GM18907 (cell line): ENCODE measurements around the gene ZNF586.
"Not testable (repeated sequence)": the region's sequence is repeated elsewhere in the genome, so short reads cannot be mapped to it uniquely, and the experiment has no call there.

Source experiments
- ATAC-seq: cut with Tn5 transposase; IDR thresholded peaks from one replicate; pipeline ENCODE4 v1.9.1; 2021; ENCODE audit warnings: mild to moderate bottlenecking, moderate library complexity; ENCODE audit not compliant: unreplicated experiment

ZNF586 gene

DNA sequence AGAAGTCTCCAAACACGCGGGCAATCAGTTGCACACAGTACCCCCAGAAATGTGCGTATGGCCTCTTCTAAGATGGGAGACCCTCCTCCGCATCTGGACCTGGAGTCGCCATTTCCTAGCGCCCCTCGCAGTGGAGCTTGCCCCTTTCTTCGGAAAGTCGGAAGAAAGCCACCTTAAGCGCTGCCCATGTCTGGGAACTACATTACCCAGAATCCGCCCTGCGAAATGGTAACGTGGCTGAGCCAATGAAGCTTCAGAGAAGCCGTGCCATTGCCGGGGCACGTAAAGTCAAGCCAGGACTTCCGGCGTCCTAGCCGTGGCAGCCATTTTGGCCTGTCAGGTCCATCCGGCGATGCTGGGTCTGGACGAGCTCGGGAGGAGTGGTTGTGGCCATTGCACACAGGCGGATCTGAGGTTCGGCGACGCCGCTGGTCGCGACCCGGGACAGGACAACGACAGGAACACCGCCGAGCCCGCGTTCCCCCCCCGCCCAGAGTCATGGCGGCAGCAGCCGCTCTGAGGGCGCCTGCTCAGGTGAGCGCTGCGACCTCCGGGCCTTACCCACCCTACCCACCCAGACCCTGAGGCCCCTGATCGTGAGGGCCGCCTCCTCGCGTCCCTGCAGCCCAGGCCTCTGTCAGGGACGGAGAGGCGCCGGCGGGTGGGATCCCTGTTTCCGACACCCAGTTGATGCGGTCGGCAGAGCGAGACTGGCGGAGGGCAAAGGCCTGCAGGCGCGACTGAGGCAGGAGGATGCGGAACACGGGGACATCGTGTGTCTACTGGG, at the start of gene ZNF586:
ZNF586 (plus strand) TSS at position 332 of the 787 bp plus-strand sequence; CDS start at position 499, 167 bp downstream.
- ATAC-seq = peak; percentile 97

DNA sequence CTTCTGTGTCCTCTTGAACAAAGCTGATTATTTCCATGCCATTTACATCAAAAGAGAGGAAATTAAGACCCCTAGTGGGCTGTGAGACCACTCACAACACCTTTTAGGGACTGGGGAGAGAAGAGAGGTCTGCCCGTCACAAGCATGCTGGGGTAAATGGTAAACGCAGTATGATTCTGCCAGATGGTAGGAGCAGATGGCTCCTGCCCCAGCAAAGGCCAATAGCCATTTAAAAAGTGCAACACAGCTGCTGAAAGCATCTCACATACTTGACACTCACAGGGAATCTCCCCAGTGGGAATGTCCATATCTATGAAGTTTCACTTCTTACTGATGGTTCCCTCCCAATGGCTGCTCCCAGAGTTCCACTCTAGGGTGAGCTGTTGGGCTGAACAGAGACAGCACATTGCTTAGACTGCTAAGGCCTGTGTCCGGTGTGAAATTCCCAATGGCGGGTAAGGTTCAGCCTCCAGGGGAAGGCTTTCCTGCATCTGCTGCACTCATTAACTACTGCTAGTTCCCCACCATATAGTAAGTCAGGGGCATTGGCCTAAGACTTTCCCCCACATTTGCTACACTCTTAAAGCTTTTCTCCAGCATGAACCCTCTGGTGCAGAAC, 49.5 kb upstream of the ZNF586 start:
- ATAC-seq = no peak

DNA sequence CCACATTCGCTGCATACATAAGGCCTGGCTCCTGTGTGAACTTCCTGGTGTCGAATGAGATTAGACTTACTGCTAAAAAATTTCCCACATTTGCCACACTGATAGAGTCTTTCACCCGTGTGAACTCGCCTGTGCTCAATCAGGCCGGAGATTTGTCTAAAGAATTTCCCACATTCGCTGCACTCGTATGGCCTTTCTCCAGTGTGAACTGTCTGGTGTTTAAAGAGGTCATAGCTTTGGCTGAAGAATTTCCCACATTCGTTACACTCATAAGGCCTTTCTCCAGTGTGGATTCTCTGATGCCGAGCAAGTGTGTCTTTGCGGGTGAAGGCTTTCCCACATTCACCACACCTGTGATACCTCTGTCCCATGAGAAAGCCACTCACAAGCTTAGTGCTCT, 48.6 kb upstream of the ZNF586 start:
- ATAC-seq = no peak

DNA sequence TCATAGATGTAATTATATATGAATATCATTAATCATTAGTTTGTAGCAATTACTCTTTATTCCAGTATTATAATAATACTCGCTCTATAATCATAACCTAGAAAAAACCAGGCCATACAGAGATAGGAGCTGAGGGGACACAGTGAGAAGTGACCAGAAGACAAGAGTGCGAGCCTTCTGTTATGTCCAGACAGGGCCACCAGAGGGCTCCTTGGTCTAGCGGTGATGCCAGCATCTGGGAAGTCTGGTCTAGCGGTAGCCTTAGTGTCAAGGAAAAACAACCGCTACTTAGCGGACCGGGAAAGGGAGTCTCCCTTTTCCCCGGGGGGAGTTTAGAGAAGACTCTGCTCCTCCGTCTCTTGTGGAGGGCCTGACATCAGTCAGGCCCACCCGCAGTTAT, 31.2 kb upstream of the ZNF586 start:
- not testable (repeated sequence) for ATAC-seq

DNA sequence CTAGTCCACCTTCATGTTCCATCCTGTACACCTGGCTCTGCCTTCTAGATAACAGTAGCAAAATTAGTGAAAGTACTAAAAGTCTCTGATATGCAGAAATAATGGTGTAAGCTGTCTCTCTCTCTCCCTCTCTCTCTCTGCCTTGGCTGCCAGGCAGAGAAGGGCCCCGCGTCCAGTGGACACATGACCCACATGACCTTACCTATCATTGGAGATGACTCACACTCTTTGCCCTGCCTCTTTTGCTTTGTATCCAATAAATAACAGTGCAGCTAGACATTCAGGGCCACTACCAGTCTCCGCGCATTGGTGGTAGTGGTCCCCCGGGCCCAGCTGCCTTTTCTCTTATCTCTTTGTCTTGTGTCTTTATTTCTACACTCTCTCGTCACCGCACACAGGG, 30.7 kb upstream of the ZNF586 start:
- not testable (repeated sequence) for ATAC-seq

DNA sequence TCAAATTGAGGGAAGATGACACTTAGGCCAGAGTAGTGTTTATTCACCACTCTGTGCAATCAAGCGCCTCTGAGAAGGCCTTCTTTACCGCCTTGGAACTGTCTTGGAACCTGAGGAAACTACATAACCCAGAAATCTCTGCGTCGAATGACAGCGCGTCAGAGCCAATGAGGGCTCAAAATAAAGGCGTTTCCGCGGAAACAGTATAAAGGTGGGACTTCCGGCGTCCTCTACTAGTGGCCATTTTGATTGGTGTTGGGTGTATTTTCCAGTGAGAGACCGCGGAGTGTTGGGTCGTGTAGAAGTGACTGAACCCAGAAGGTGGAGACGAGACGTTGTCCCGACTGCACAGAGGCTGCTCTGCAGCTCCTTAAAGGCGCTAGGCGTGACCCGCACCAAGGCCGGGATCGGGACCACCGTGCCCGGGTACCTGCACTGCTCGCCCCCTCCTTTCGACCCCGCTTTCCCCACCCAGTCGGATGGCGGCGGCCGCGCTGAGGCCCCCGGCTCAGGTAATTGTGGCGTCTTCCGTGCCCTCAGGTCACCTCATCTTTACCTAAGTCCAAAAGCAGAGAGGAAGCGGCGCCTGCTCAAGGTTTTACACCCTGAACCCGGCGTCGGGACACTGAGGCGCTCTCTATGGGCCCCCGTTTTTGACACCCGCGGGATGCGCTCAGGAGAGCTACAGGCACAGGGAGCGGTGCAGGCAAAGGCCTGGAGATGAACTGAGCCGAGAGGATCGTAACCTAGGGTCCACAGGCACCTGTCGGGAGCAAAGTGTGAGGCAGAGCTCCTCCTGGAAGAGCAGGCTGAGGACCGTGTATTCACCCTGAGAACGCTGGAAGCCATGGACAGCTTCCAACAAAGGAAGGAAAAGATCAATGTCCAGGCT, 22.6 kb upstream of the ZNF586 start, which contains the start of gene ZNF776:
ZNF776 (plus strand) TSS at position 236 of the 892 bp plus-strand sequence; CDS start at position 480, 244 bp downstream.
- peak; percentile 96 for ATAC-seq

DNA sequence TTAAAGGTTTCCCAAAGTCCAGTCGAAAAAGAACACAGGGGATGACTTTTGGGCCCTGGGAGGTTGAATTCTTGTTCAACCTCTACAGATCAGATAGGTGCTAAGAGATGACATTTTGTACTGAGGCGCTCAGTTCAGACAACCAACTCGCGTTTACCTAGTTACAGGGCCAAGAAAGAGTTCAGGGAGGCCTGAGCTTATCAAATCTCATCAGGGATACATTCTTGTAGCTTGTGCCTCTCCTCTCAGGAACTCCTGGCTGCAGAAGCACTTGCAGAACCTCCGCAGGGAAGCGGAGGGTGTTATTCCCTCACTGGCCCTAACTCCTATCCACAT, 22.0 kb upstream of the ZNF586 start:
- ATAC-seq = no peak

DNA sequence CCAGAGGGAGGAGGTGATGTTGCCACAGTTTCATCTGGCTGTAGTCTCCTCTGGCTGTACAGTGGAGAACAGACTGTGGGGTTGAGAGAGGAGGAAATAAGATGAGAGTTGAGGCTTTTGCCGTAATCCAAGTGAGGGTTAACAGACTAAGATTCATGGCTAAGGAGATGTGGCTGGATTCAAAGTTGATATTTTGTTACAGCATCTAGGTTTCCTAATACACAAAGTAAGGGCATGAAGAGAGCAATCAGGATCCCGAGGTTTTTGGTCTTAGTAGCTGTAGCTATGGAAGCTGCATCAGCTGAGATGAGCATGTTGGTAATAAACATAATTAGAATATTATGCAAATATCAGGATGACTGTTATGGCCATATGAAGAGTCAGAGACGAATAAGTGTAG, 21.4 kb upstream of the ZNF586 start:
- ATAC-seq = no peak

DNA sequence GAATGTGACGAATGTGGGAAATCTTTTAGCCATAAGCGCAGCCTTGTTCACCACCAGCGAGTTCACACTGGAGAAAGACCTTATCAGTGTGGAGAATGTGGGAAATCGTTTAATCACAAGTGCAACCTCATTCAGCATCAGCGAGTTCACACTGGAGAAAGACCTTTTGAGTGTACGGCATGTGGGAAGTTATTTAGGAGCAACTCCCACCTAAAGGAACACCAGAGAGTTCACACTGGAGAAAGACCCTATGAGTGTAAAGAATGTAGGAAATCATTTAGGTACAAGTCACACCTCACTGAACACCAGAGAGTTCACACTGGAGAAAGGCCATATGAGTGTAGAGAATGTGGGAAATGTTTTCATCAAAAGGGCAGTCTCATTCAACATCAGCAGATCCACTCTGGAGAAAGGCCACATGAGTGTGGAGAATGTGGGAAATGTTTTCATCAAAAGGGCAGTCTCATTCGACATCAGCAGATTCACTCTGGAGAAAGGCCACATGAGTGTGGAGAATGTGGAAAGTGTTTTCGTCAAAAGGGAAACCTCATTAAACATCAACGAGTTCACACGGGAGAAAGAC, 15.3 kb upstream of the ZNF586 start:
- ATAC-seq = no peak

DNA sequence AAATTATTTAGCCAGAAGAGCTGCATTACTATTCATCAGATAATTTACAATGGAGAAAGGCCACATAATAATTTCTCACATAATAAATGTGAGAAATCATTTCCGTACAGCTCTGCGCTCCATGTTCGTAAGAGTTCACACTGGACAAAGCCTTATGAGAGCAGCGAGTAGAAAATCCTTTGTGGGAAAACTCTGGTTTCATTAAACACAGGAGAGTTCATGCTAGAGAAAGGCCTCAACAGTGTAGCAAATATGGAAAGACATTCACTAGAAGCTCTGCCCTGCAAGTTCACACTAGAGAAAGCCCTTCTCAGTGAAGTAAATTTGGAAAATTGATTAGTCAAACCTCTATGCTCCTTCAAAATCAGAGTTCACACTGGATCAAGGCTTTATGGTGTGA, 14.4 kb upstream of the ZNF586 start:
- no peak for ATAC-seq

DNA sequence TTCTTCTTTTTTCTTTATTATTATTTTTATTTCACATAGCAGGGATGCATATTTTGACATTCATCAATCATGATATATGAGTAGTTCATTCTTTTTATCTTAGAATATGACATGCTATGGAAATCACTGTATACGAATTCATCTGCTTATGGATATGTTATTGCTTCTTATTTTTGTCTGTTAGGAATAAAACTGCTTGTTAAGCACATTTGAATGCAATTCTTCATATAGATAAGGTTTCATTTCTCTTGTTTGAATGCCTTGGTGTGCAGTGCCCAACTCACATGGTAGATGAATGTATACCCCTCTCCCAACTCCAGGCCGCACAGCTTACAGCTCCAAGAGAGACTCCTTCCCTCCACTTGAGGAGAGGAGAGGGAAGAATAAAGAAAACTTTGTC, 11.5 kb upstream of the ZNF586 start:
- ATAC-seq = no peak

DNA sequence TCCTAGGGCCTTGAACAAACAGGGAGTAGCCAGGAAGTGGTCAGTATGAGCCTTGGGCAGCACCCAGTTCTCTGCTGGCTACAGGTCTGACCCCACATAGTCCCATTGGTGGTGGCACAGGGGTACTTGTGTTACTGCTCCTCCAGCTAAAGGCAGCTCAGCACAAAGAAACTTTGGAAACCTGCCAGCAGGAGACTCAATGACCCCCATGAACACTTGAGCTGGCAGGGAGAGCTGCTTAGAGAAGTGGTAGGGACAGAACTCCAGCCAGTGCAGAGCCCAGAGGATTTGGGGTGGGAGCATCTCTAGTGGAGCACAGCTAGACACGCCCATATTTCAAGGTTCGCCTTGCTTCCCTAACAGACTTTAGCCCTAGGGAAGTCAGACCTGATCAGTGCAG, 10.4 kb upstream of the ZNF586 start:
- ATAC-seq = no peak

DNA sequence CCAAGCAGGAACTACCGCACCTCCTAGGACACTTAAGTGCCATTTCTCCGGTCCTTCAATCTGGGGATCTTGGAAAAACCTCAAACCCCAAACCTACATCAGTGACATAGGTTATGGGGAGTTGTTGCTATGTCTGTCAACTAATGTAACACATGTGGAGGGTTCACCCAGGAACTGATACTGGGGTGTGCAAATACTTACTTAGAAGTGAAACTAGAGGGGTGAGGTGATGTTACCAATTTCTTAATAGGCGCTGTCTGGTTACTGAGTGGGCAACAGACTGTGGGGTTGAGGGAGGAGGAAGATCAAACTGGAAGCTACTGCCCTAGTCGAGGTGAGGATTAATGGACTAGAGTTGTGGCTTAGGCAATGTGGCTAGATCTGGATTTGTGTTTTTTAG, 1.9 kb downstream of the ZNF586 start:
- ATAC-seq = no peak

DNA sequence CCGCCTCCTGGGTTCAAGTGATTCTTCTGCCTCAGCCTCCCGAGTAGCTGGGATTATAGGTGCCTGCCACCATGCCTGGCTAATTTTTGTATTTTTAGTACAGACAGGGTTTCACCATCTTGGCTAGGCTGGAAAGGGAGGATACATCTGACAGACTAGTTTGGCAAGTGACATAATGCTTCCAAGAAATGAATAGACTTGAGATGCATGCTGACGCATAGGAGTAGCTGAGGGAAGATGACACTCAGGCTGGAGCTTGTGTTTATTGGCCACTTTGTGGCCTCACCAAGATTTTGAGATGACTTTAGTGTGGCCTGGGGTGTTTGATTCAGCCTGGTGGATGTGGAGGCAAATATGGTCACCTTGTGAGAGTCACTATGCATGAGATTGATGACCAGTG, 4.0 kb downstream of the ZNF586 start:
- no peak for ATAC-seq

DNA sequence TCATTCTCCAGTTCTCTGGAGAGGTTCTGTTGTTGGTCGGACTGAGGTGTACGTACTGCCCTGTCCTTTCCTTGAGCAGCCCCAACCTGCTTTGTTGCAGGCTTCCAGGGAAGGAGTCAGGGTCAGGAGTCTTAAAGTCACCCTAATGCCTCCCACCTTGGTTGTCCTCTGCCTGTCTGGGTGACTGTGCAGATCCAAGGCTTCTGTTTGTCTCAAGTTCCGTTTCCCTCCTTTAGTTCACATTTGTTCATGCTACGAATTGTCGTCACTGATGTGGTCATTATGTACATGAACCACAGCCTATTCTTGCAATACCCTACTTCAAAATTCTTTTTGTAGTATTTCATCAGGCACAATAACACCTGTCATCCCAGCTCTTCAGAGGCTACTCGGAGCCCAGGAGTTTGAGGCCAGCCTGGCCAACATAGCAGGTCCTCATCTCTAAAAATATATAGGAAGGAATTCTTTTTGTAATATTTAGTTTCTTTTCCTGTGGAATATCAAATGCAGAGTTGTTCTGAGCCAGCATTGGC, 7.4 kb downstream of the ZNF586 start:
- ATAC-seq = no peak

DNA sequence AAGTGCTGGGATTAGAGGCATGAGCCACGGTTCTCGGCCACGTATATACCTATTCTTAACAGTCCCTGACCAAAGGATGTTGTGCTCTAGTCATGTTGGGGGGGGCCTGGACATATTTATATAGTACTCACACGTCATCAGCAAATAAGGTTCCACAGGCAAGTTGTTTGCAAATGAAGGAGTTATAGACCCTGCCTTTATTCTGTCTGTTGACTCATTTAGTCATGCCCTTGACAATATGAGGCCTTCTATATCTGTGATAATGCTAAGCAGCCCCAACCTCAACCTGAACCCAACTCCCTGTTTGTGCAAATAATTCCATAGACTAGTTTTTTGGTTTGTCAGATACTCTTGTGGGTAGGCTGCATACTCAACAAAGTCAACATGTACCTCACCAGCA, 8.9 kb downstream of the ZNF586 start:
- ATAC-seq = no peak

DNA sequence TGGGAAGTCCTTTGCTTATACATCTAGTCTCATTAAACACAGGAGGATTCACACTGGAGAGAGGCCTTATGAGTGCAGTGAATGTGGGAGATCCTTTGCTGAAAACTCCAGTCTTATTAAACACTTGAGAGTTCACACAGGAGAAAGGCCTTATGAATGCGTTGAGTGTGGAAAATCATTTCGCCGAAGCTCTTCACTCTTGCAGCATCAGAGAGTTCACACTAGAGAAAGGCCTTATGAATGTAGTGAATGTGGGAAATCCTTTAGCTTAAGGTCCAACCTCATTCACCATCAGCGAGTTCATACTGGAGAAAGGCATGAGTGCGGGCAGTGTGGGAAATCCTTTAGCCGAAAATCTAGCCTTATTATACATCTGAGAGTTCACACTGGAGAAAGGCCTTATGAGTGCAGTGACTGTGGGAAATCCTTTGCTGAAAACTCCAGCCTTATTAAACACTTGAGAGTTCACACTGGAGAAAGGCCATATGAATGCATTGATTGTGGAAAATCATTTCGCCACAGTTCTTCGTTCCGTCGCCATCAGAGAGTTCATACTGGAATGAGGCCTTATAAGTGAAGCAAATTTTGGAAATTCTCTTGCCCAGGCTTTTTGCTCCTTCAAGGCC, 9.9 kb downstream of the ZNF586 start:
- no peak for ATAC-seq

DNA sequence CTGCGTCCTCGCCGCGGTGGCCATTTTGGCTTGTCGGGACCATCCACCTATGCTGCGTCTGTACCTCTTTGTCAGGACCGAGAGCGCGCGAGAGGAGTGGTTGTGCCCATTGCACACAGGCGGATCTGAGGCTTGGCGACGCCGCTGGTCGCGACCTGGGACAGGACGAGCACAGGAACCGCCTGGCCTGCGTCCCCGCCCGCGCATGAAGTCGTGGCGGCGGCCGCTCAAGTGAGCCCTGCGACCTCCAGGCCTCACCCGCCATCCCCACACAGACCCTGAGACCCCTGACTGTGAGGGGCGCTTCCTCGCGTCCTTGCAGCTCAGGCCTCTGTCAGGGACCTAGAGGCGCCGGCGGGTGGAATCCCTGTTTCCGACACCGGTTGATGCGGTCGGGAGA, 16.8 kb downstream of the ZNF586 start:
- no peak for ATAC-seq

DNA sequence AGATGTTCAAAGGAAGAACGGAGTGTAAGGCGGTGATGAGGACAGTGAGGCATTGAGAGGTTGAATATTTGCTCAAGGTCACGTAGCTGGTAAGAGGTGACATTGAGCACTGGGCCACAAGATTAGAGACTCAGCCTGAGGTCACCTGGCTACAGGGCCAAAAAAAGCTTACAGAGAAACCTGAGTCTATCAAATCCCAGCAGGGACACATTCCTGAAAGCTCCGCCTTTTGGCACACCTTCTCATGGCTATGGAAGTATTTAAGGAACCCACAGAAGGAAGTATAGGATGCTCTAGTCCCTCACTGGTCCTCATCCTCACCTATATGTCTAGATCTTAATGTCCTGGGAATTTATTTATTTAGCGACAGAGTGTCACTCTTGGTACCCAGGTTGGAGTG, 17.4 kb downstream of the ZNF586 start:
- ATAC-seq = no peak

DNA sequence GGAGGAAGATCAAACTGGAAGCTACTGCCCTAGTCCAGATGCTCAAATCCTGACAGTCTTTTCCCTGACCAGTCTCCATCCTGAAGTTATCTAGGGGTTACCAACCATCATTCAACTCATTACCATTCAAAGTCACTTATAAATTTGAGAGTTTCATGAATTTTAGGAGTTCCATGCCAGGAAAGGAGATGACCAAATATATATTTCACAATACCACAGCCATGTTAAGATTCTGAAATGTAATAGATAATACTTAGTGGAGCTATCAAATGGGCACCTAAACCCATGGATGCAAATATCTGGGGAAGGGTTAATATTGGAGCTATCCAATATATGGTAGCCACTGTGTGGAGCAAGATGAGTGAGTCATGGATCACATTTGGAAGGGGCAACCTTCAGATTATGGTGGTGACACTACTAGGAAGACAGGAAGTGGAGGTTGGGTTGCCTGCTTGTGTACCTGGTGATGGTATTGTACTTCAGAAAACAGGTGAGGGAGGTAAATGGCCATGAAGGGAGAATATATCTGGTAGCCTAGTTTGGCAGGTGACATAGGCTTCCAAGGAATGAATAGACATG, 18.7 kb downstream of the ZNF586 start:
- ATAC-seq = no peak
